Cardiac muscle cell (in vitro differentiated cells and primary cell): ENCODE data around the gene VWA7. TPM values are rescaled to one million over a fixed set of nuclear protein-coding genes. Genes with fewer than 3 reads are reported as not detected.

ENCODE experiments used
- DNase-seq, 2 donors: peaks; one replicate each; pipeline versions ENCODE4 v3.0.0 to v3.0.0-alpha.2; 2010 to 2017; ENCODE audit warnings: low read depth in 1 of 2, low spot score in 1 of 2
- H3K27ac ChIP-seq: fragments of 200-600 bp; sonication (generic); 2 replicates; pipeline ENCODE4 v1.5.1; 2016
- H3K27me3 ChIP-seq: fragments of 200-600 bp; sonication (generic); 2 replicates; pipeline ENCODE4 v1.6.0; 2016; ENCODE audit warnings: control low read depth
- H3K36me3 ChIP-seq: fragments of 200-600 bp; sonication (generic); 2 replicates; pipeline ENCODE4 v1.5.1; 2016; ENCODE audit warnings: control low read depth
- H3K4me1 ChIP-seq: fragments of 200-600 bp; sonication (generic); 2 replicates; pipeline ENCODE4 v1.8.1; 2017; ENCODE audit warnings: low read depth, mild to moderate bottlenecking, mixed run types
- H3K4me3 ChIP-seq: fragments of 200-600 bp; sonication (generic); 2 replicates; pipeline ENCODE4 v1.5.1; 2016; ENCODE audit warnings: mild to moderate bottlenecking
- H3K9me3 ChIP-seq: fragments of 200-600 bp; sonication (generic); 2 replicates; pipeline ENCODE4 v1.5.1; 2017; ENCODE audit warnings: low read depth, mild to moderate bottlenecking, control low read depth
- CTCF ChIP-seq: IDR thresholded peaks from 2 replicates; pipeline ENCODE4 v1.5.1; 2012; ENCODE audit warnings: low read depth, mild to moderate bottlenecking, low read length
- polyA plus RNA-seq: library from polyadenylated mRNA; unstranded; fragments of >200 nt; fragmentation: Nextera tagmentation; extraction: Ambion mirVana; gene quantifications from 2 replicates; pipeline ENCODE4 v1.2.1, GENCODE V29; 2016
- total RNA-seq: library from RNA; depleted of rRNA; stranded (reverse); fragments of >200 nt; gene quantifications from 2 replicates; pipeline ENCODE4 v1.2.3, GENCODE V29; 2016

The VWA7 gene
- total and polyA plus RNA-seq, 2 experiments from 2014 or later = 9.9 to 24.7 TPM

GRCh38 chr6:31775184-31775583 is 1.9 kb downstream of the VWA7 start:
- Histone ChIP-seq H3K36me3 (no peaks in the 10 kb centered on the region), H3K4me1 (peaks cover 22% of the 10 kb centered on the region), H3K27ac (peak overlapping the region; percentile 50), H3K9me3 (no peaks in the 10 kb centered on the region), H3K27me3 (no peaks in the 10 kb centered on the region), H3K4me3 (no peak overlapping the region)
- DNase-seq = no peak
- TF ChIP-seq CTCF = no peak

GRCh38 chr6:31771992-31772358 is 5.2 kb downstream of the VWA7 start:
- no peak overlapping the region for H3K4me3 ChIP-seq
- H3K27me3 ChIP-seq = no peaks in the 10 kb centered on the region
- DNase-seq = peak in 1 of 2 donors; percentile 65
- no peaks in the 10 kb centered on the region for H3K36me3 ChIP-seq
- peaks cover 11% of the 10 kb centered on the region for H3K4me1 ChIP-seq
- no peak overlapping the region for H3K27ac ChIP-seq
- TF ChIP-seq CTCF = no peak
- no peaks in the 10 kb centered on the region for H3K9me3 ChIP-seq

GRCh38 chr6:31770860-31771259 is 6.3 kb downstream of the VWA7 start:
- Histone ChIP-seq H3K4me3 (no peak overlapping the region), H3K36me3 (no peaks in the 10 kb centered on the region), H3K4me1 (no peaks in the 10 kb centered on the region), H3K27me3 (no peaks in the 10 kb centered on the region), H3K9me3 (no peaks in the 10 kb centered on the region), H3K27ac (no peak overlapping the region)
- TF ChIP-seq CTCF = no peak
- no peak for DNase-seq

DNA sequence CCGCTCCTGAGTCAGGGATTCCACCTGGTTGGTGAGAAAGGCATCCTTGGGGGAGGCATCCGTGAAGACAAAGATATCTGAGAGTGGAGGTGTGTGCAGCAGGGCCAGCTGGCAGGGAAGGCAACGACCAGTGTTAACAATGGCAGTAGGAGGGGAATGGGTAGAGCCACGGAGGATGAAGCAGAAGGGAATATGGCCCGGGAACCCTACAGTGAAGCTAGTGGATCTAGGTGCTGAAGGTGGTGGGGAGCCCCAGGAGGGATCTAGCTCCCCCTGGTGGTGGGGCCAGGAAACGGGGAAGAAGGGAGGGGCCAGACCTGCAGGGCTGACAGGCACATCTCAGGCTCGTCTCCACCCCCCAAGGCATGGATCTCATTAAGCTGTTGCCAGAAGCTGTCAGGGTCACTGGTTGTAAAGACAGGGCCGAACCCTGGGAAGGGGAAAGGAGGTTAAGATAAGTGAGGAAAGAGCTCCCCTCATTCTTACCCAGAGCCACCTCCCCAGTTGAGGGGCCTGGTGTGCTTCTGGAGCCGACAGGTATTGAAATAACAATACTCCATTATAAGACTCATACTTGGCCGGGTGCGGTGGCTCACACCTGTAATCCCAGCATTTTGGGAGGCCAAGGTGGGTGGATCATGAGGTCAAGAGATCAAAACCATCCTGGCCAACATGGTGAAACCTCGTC is 7.3 kb downstream of the VWA7 start:
- Histone ChIP-seq H3K36me3 (no peaks in the 10 kb centered on the region), H3K27ac (no peak overlapping the region), H3K9me3 (no peaks in the 10 kb centered on the region), H3K4me3 (no peak overlapping the region), H3K4me1 (no peaks in the 10 kb centered on the region), H3K27me3 (no peaks in the 10 kb centered on the region)
- peak; percentile 45 to 60 for DNase-seq
- TF ChIP-seq CTCF = peak; percentile 77

DNA sequence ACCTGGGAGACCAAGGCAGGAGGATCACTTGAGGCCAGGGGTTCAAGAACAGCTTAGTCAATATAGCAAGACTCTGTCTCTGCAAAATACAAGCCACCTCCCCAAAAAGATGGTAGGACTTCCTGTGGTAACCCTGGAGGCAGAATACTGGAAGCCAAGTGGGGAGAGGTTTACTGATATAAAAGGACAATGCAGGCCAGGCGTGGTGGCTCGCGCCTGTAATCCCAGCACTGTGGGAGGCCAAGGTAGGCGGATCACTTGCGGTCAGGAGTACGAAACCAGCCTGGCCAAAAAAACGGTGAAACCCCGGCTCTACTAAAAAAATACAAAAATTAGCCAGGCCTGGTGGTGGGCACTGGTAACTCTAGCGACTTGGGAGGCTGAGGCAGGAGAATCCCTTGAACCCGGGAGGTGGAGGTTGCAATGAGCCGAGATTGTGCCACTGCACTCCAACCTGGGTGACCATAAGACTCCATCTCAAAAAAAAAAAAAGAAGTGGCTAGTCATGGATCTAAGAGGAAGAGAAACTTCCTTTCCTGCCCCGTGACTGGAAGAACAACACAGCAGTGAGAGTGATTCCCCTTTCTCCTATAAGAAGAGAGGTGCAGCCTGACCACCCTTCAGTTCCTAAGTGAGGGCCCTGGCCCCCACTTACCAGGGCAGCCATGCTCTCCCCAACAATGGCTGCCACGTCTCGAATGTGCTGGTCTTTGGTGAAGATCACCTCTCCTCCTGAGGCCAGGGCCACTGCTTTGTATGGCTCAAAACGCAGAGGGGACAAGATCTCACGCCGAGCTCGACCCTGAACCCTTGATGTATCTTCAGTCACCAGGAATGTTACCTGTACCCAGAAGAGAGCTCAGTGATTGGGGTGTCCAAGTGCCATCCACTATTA is 8.5 kb downstream of the VWA7 start:
- Histone ChIP-seq H3K4me3 (no peak overlapping the region), H3K27ac (no peak overlapping the region), H3K9me3 (no peaks in the 10 kb centered on the region), H3K4me1 (peaks cover 1% of the 10 kb centered on the region), H3K36me3 (no peaks in the 10 kb centered on the region), H3K27me3 (no peaks in the 10 kb centered on the region)
- DNase-seq = no peak
- TF ChIP-seq CTCF = no peak
